Esophagus (tissue), 2 donors: Measurements from ENCODE around the gene JAK1. TPM values are rescaled to one million over a fixed set of nuclear protein-coding genes. Genes with fewer than 3 reads are reported as not detected.

Source experiments
- H3K27ac ChIP-seq, 2 donors: one replicate each; pipeline ENCODE4 v1.5.1; 2013; ENCODE audit warnings: low read depth in 2 of 2, mild to moderate bottlenecking in 2 of 2, inconsistent platforms in 1 of 2, low read length in 1 of 2, moderate library complexity in 1 of 2
- H3K27me3 ChIP-seq, 2 donors: one replicate each; pipeline ENCODE4 v1.6.1; 2013; ENCODE audit warnings: low read length in 2 of 2, control low read depth in 1 of 2, mild to moderate bottlenecking in 1 of 2; ENCODE audit not compliant: insufficient read depth in 2 of 2, control insufficient read depth in 1 of 2
- H3K36me3 ChIP-seq, 2 donors: one replicate each; pipeline ENCODE4 v1.6.1; 2013; ENCODE audit warnings: low read length in 1 of 2; ENCODE audit not compliant: control insufficient read depth in 2 of 2, insufficient read depth in 2 of 2
- H3K4me1 ChIP-seq, 2 donors: one replicate each; pipeline ENCODE4 v1.6.1; 2013; ENCODE audit warnings: low read length in 1 of 2; ENCODE audit not compliant: control insufficient read depth in 2 of 2, insufficient read depth in 2 of 2
- H3K4me3 ChIP-seq, 2 donors: one replicate each; pipeline ENCODE4 v1.5.1; 2013; ENCODE audit warnings: low read length in 2 of 2, mild to moderate bottlenecking in 2 of 2, low read depth in 1 of 2, moderate library complexity in 1 of 2
- H3K9me3 ChIP-seq, 2 donors: one replicate each; pipeline ENCODE4 v1.6.1; 2013; ENCODE audit warnings: mild to moderate bottlenecking in 2 of 2, low read depth in 1 of 2, low read length in 1 of 2, moderate library complexity in 1 of 2; ENCODE audit not compliant: control insufficient read depth in 2 of 2, insufficient read depth in 1 of 2
- WGBS, 2 donors: extraction: QIAGEN DNeasy Blood & Tissue Kit; methylation state at CpG; one replicate each; pipeline ENCODE4 v1.1.7; 2013; 5-methylcytosine and 5-hydroxymethylcytosine counted together
- polyA plus RNA-seq, 2 donors: library from polyadenylated mRNA; stranded (reverse); fragments of 200-250 nt; gene quantifications; one replicate each; pipeline ENCODE4 v1.2.3, GENCODE V29; 2013
- donor health status: healthy with polysubstance abuse.
- donor health status: Bipolar disorder and iron deficiency.

JAK1 gene
- polyA plus RNA-seq, 2 donors = 13.1 to 20.9 TPM

GRCh38 chr1:64967381-64967780 is 1.0 kb upstream of the JAK1 start:
- WGBS, 2 donors = 46 to 68% methylated on average over 6 of the region's 6 CpGs

GRCh38 chr1:64965366-64966157 is 787 bp downstream of the JAK1 start:
- H3K9me3 ChIP-seq = no peaks in the 10 kb centered on the region
- no peaks in the 10 kb centered on the region for H3K36me3 ChIP-seq
- peak overlapping the region; percentile 88 to 95 for H3K4me3 ChIP-seq
- H3K4me1 ChIP-seq = peaks cover 0 to 6% of the 10 kb centered on the region in 2 donors
- 0% methylated on average over 52 of the region's 52 CpGs for WGBS, 2 donors
- no peaks in the 10 kb centered on the region for H3K27me3 ChIP-seq
- peak overlapping the region; percentile 91 to 95 for H3K27ac ChIP-seq

More at GRCh38 chr1:64967381-64967780, 1.0 kb upstream of the JAK1 start:
- Histone ChIP-seq H3K4me1 (peaks cover 0 to 3% of the 10 kb centered on the region in 2 donors), H3K27me3 (no peaks in the 10 kb centered on the region), H3K4me3 (no peak overlapping the region), H3K36me3 (no peaks in the 10 kb centered on the region), H3K9me3 (no peaks in the 10 kb centered on the region), H3K27ac (no peak overlapping the region)

GRCh38 chr1:64963466-64963865 is 2.9 kb downstream of the JAK1 start:
- no peaks in the 10 kb centered on the region for H3K36me3 ChIP-seq
- H3K9me3 ChIP-seq = no peaks in the 10 kb centered on the region
- H3K4me1 ChIP-seq = peaks cover 0 to 6% of the 10 kb centered on the region in 2 donors
- H3K27ac ChIP-seq = no peak overlapping the region
- H3K27me3 ChIP-seq = no peaks in the 10 kb centered on the region
- 83 to 87% methylated on average over 5 of the region's 5 CpGs for WGBS, 2 donors
- H3K4me3 ChIP-seq = no peak overlapping the region

GRCh38 chr1:64962441-64962840 is 3.9 kb downstream of the JAK1 start:
- H3K27me3 ChIP-seq = no peaks in the 10 kb centered on the region
- 32 to 45% methylated on average over 7 of the region's 7 CpGs for WGBS, 2 donors
- peaks cover 0 to 6% of the 10 kb centered on the region in 2 donors for H3K4me1 ChIP-seq
- no peak overlapping the region for H3K27ac ChIP-seq
- no peaks in the 10 kb centered on the region for H3K36me3 ChIP-seq
- H3K4me3 ChIP-seq = no peak overlapping the region
- no peaks in the 10 kb centered on the region for H3K9me3 ChIP-seq

- WGBS, 2 donors = 40 to 48% methylated on average over 1 of the region's 1 CpG
- H3K9me3 ChIP-seq = no peaks in the 10 kb centered on the region
- no peak overlapping the region for H3K27ac ChIP-seq
- no peak overlapping the region for H3K4me3 ChIP-seq
- peaks cover 0 to 10% of the 10 kb centered on the region in 2 donors for H3K4me1 ChIP-seq
- H3K27me3 ChIP-seq = no peaks in the 10 kb centered on the region
- no peaks in the 10 kb centered on the region for H3K36me3 ChIP-seq
These were observed 4.4 kb downstream of the JAK1 start for GRCh38 chr1:64961923-64962322.

- H3K4me1 ChIP-seq = peaks cover 0 to 12% of the 10 kb centered on the region in 2 donors
- no peaks in the 10 kb centered on the region for H3K27me3 ChIP-seq
- no peak overlapping the region for H3K4me3 ChIP-seq
- no peaks in the 10 kb centered on the region for H3K9me3 ChIP-seq
- no peak overlapping the region for H3K27ac ChIP-seq
- H3K36me3 ChIP-seq = no peaks in the 10 kb centered on the region
These were observed 5.6 kb downstream of the JAK1 start for GRCh38 chr1:64960731-64961130.

GRCh38 chr1:64959986-64960385 is 6.4 kb downstream of the JAK1 start:
- Histone ChIP-seq H3K27me3 (no peaks in the 10 kb centered on the region), H3K4me3 (no peak overlapping the region), H3K27ac (no peak overlapping the region), H3K4me1 (peaks cover 0 to 14% of the 10 kb centered on the region in 2 donors), H3K36me3 (no peaks in the 10 kb centered on the region), H3K9me3 (no peaks in the 10 kb centered on the region)
- 83 to 85% methylated on average over 6 of the region's 6 CpGs for WGBS, 2 donors

GRCh38 chr1:64956733-64957441 is 9.5 kb downstream of the JAK1 start:
- peaks cover 0 to 11% of the 10 kb centered on the region in 2 donors for H3K4me1 ChIP-seq
- H3K9me3 ChIP-seq = no peaks in the 10 kb centered on the region
- WGBS, 2 donors = 61 to 62% methylated on average over 3 of the region's 3 CpGs
- no peaks in the 10 kb centered on the region for H3K27me3 ChIP-seq
- no peaks in the 10 kb centered on the region for H3K36me3 ChIP-seq
- H3K27ac ChIP-seq = no peak overlapping the region
- H3K4me3 ChIP-seq = no peak overlapping the region

GRCh38 chr1:64956010-64956640 is 10.2 kb downstream of the JAK1 start:
- Histone ChIP-seq H3K4me3 (no peak overlapping the region), H3K27me3 (no peaks in the 10 kb centered on the region), H3K9me3 (no peaks in the 10 kb centered on the region), H3K4me1 (peaks cover 0 to 8% of the 10 kb centered on the region in 2 donors), H3K36me3 (no peaks in the 10 kb centered on the region), H3K27ac (no peak overlapping the region)
- WGBS, 2 donors = 53 to 67% methylated on average over 3 of the region's 3 CpGs
